HG03565 (cell line): ENCODE results near the gene PSPN.
A peak's percentile ranks its signal among the peaks of the same experiment; 100 is the strongest.
"Not testable (repeated sequence)": the region's sequence is repeated elsewhere in the genome, so short reads cannot be mapped to it uniquely, and the experiment has no call there.

ENCODE experiments used
- ATAC-seq: cut with Tn5 transposase; IDR thresholded peaks from one replicate; pipeline ENCODE4 v1.9.1; 2021; ENCODE audit warnings: mild to moderate bottlenecking, moderate library complexity; ENCODE audit not compliant: unreplicated experiment

The PSPN gene

DNA sequence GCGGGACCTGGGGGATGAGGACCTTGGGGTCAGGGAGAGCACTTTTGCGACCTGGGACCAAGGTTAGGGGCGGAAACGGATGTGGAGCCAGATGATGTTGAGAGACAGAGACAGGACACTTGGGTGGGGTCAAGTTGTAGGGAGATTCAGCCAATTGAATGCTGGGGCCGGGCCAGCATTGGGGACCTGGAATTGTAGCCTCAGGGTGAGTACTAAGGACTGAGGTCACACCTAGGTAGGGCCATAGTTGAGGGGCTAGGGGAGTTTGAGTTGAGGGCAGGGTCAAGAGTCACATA lies 2.0 kb downstream of the PSPN start:
- ATAC-seq = no peak

- ATAC-seq = peak; percentile 35
Measured at GRCh38 chr19:6373096-6373812, 2.5 kb downstream of the PSPN start.

GRCh38 chr19:6372594-6373095 lies 3.1 kb downstream of the PSPN start, which contains the start of gene ALKBH7:
Gene ALKBH7 (plus strand): TSS chr19:6372794. CDS start chr19:6372821, 27 bp downstream.
- ATAC-seq = peak; percentile 68

DNA sequence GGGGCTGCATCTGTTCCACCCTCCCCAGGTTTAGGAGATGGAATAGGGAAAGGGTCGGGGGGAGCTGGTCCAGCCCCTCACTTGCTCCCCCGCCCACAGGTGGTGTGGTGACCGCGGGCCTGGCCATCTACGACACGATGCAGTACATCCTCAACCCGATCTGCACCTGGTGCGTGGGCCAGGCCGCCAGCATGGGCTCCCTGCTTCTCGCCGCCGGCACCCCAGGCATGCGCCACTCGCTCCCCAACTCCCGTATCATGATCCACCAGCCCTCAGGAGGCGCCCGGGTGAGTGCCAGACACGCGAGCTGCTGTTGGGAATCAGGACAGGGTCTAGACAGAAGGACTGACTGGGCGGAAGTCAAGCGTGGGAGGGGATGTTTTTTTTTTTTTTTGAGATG lies 11.4 kb downstream of the PSPN start:
- ATAC-seq = no peak

DNA sequence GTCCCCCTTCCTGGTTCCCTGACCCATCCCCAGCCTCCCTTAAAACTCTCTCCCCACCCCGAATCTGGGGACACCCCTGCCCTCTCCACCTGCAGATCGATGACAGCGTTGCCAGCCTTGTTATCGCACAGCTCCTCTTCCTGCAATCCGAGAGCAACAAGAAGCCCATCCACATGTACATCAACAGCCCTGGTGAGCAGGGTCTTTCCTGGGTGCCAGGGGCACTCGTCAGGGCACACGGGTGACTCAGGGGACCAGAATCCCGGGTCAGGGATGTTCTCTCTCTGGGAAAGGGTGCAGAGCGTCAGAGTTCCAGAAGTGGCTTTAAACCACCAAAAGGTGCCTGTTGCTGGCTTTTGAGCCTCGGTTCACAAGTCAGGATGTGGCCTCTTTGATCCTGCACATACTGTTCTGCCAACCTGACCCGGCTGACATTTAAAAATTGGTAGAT lies 13.4 kb downstream of the PSPN start:
- ATAC-seq = no peak

- no peak for ATAC-seq
Measured at GRCh38 chr19:6362027-6362350, 13.7 kb downstream of the PSPN start.

DNA sequence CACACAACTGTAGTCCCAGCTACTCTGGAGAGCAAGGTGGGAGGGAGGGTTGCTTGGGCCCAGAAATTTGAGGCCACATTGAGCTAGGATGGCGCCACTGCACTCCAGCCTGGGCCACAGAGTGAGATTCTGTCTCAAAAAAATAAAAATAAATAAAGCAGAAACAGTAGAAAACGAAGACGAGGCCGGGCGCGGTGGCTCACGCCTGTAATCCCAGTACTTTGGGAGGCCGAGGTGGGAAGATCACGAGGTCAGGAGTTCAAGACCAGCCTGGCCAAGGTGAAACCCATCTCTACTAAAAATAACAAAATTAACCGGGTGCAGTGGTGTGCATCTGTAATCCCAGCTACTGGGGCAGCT lies 14.9 kb downstream of the PSPN start:
- not testable (repeated sequence) for ATAC-seq

GRCh38 chr19:6360445-6360844 lies 15.3 kb downstream of the PSPN start:
- not testable (repeated sequence) for ATAC-seq

GRCh38 chr19:6359568-6360341 lies 16.0 kb downstream of the PSPN start:
- no peak for ATAC-seq

DNA sequence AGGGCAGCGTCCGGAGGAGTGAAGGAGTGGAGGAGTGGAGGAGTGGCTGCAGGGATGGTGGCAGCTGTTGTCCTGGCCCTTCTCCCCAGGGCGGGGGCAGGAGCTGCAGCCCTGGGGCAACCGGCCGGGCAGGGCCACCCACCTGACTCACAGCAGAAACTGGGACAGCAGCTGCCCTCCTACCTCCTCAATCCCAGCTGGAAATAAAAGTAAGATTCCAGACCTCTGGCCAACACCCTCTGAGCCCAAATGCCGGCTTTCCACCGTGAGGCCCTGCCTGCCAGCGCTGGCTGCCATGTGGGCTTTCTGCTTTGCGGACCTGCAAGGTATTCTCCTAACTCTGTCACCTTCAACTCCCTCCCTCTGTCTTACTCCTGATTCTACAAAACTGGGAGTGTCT lies 17.7 kb downstream of the PSPN start:
- ATAC-seq = no peak

DNA sequence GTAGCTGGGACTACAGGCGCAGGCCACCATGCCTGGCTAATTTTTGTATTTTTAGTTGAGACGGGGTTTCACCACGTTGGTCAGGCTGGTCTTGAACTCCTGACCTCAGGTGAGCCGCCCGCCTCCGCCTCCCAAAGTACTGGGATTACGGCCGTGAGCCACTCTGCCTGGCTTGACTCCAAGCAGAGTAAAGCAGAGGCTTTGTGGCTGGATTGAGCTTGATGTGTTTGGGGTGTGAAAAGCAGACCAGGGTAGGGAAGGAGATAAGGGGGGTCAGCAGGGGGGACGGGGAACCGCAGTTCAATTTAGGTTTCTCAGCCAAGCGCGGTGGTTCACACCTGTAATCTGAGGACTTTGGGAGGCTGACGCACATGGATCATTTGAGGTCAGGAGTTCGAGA lies 18.6 kb downstream of the PSPN start:
- ATAC-seq = no peak

GRCh38 chr19:6355321-6356040 lies 20.3 kb downstream of the PSPN start:
- not testable (repeated sequence) for ATAC-seq

DNA sequence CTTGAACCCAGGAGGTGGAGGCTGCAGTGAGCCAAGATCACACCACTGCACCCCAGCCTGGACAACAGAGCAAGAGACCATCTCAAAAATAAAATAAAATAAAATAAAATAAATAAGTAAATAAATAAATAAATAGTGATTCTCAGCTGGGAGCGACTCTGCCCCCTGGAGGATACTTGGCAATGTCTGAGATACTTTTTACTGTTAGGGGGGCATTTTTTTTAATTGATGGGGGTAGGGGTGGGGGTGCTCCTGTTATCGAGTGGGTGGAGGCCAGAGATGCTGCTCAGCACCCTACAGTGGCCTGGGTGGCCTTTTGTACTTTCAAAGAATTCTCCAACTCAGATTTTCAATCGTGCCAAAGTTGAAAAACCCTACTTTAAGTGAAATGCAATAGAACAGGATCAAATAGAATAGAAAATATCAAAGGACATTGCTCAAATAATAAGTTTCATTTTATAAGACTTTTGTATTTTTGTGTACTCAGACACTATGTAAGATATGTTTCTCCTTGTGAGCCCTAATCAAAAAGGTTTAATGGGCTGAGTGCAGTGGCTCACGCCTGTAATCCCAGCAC lies 21.5 kb downstream of the PSPN start:
- ATAC-seq = no peak

DNA sequence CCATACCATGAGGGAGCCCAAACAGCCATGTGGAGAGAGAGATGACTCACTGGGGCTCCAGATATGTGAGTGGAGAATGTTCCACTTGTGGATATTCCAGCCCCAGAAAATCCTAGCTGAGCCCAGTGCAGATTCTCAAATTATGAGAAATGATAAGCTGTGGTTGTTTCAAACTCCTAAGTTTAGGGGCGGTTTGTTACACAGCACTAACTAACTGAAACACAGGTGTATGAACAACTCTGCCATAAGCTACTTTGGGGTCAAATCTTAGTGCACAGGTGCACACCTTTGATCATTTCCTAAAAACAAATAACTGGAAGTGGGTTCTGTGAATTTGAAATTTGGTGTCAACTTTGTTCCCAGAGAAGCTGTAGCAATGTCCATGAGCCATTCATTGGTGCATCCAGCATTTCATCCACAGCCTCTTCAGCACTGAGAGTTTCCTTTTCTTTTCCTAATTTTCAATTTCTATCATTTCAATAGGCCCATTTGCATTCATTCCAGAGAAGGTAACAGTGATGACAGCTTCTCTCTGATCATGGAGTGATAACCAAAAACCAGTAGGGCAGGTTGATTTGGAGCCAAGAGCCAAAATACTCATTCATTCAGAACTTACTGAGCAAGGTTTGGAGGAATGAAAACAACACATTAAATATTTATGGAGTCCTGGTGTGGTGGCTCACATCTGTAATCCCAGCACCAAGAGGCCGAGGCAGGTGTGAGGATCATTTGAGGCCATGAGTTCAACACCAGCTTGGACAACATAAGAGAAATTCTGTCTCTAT lies 23.2 kb downstream of the PSPN start:
- no peak for ATAC-seq

DNA sequence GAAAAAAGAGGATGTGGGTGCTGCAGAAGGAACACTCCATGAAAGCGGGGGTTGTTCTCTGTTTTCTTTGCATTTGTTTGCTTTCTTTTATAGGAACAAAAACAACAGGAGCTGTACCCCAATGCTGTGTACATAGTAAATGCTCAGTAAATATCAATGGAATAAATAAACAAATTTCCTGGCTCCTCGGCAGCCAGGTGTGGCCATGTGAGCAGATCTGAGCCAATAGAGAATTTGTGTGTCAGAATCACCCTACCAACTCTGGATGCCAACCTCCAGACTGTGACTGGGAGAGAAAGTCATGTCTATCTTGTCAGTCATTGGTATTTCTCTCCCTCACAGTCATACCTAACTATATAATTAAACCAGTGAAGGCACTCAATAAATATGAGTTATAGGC lies 25.0 kb downstream of the PSPN start:
- no peak for ATAC-seq

DNA sequence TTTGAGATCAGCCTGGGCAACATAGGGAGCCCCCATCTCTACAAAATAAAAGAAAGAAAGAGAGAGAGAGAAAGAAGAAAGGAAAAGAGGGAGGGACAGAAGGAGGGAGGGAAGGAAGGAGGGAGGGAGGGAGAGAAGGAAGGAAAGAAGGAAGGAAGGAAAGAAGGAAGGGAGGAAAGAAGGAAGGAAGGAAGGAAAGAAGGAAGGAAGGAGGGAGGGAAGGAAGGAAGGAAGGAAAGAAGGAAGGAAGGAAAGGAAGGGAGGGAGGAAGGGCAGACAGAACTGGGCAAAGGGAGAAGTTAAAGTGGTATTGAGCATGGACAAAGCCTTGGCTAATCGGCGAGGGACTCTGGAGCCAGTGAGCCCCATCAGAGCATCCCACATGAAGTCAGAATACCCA lies 26.5 kb downstream of the PSPN start:
- not testable (repeated sequence) for ATAC-seq

DNA sequence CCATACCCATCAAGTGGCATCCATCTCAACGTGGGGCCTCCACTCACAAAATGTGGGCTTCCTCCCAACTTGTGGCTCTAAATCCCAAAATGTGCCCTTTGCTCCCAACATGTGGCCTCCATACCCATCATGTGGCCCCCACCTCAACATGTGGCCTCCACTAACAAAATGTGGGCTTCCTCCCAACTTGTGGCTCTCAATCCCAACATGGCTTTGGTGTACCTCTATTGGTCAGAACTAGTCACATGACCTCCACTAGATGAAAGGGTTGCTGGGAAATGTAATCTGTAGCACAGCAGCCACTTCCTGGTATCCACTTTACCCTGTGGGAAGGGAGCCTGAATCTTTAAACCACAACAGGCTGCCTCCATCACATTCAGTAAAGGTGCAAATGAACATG lies 32.3 kb downstream of the PSPN start:
- no peak for ATAC-seq

DNA sequence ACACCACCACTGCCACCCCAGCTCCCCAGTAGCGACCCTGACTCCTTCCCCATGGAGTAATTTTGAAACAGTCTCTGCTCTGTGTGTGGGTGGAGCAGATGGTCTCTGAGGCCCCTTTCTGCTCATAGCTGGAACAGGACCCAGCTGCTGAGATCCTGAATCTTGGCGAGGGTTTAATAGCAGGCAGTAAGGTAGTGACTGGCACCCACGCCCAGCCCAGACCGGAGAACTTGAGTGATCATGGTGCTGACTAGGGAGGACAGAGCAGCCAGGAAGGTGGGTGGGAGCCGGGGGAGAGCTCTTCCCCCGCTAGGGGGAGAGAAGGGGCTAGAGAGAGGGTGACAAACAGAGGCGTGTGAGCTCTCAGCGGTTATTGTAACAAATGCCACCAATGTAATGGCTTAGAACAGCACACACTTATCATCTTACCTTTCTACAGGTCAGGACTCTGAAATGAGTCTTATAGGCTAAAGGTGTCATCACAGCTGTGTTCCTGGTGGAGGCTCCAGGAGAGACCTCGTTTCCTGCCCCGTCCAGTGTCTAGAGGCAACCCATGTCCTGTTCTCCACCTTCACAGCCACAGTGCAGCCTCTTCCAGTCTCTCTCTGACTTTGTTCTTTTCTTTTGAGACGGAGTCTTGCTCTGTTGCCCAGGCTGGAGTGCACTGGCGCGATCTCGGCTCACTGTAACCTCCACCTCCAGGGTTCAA lies 35.1 kb downstream of the PSPN start:
- ATAC-seq = no peak

DNA sequence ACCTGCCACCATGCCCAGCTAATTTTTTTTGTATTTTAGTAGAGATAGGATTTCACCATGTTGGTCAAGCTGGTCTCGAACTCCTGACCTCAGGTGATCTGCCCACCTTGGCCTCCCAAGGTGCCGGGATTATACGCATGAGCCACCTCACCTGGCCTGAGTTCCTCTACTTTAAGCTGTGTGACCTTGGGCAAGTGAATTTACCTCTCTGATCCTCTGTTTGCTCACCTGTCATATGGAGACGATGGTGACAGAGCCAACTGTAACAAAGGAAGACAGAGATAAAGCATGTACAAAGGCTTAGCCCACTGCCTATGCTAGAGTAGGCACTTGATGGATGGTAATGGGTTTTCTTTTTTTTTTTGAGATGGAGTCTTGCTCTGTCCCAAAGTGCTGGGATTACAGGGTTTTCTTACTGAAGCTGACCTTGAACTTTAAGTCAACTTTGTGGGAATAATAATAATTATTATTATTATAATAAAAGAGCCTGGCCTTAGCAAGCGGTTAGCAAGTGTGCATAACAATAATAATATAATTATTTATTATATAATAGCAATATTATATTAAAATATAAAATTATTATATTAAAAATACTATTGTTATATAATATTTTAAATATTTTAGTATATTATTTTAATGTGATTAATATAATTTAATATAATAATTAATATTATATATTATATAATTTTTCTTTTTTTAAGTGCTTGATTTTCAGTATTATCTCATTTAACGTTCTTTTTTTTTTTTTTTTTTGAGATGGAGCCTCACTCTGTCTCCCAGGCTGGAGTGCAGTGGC lies 41.0 kb downstream of the PSPN start:
- no peak for ATAC-seq
